ENCODE measurements around the gene SERPINA1. TPM values are rescaled to one million over a fixed set of nuclear protein-coding genes. Genes with fewer than 3 reads are reported as not detected.

The SERPINA1 gene
- total RNA-seq, 1 experiment from 2014 or later, result not detected

- no peak overlapping the region for H4K5ac ChIP-seq (ENCODE audit: insufficient read length, low read depth, low read length)
- Mint-ChIP-seq H3K9me3 (no peaks in the 10 kb centered on the region), H3K36me3 (ENCODE audit: insufficient read depth in 1 of 3, low read depth in 3 of 3) (no peaks in the 10 kb centered on the region), H3K27ac (peak overlapping the region in 1 of 3 experiments; percentile 23; a peak in 1 of 7 replicates), H3K27me3 (ENCODE audit: low read depth) (peaks cover 20% of the 10 kb centered on the region), H3K4me1 (peaks cover 53 to 63% of the 10 kb centered on the region in 2 experiments), H3K4me3 (no peak overlapping the region)
- no peaks in the 10 kb centered on the region for H3K23me2 ChIP-seq (ENCODE audit: insufficient read length, low read depth, low read length, poor library complexity, severe bottlenecking)
- H3K4ac ChIP-seq (ENCODE audit: low read depth, low read length), result no peak overlapping the region
- H3K56ac ChIP-seq (ENCODE audit: insufficient read length, low read depth, low read length), result no peak overlapping the region
- H2AFZ ChIP-seq (ENCODE audit: low read length), result no peak overlapping the region
- WGBS (ENCODE audit: extremely low coverage, insufficient read length, low lambda C conversion rate), result no CpG with 5 or more reads among the region's 12 CpGs
- H2BK120ac ChIP-seq (ENCODE audit: low read depth, low read length, poor library complexity, severe bottlenecking), result no peak overlapping the region
- no peaks in the 10 kb centered on the region for H3K27me3 ChIP-seq (ENCODE audit: insufficient read depth, low read length)
- H4K8ac ChIP-seq (replicated peaks; ENCODE audit: insufficient read length, low read depth, low read length), result no peak overlapping the region
- H3K23ac ChIP-seq (ENCODE audit: insufficient read length, low read depth, low read length), result no peak overlapping the region
- H3K14ac ChIP-seq (ENCODE audit: insufficient read depth, low read length), result no peak overlapping the region
- no peaks in the 10 kb centered on the region for H3K79me2 ChIP-seq (ENCODE audit: insufficient read depth, low read length)
- H3K18ac ChIP-seq (ENCODE audit: insufficient read length, low read depth, low read length), result no peak overlapping the region
- H3T11ph ChIP-seq (ENCODE audit: low read length), result no peak overlapping the region
- DNase-seq, result no peak
- H3K27ac ChIP-seq (ENCODE audit: insufficient read length, low read depth, low read length), result no peak overlapping the region
- no peak overlapping the region for H2AK5ac ChIP-seq (ENCODE audit: insufficient read length, low read length)
- no peaks in the 10 kb centered on the region for H3K79me1 ChIP-seq (ENCODE audit: insufficient read depth, low read depth, low read length, poor library complexity, severe bottlenecking)
- H2BK20ac ChIP-seq (ENCODE audit: low read depth, low read length, poor library complexity, severe bottlenecking), result no peak overlapping the region
- H3K4me1 ChIP-seq (ENCODE audit: insufficient read depth, low read length), result peaks cover 6% of the 10 kb centered on the region; the same call in 1 of the 2 replicates
- H3K9me3 ChIP-seq (ENCODE audit: control insufficient read depth, low read depth, low read length), result no peaks in the 10 kb centered on the region
- TF ChIP-seq, protein P1, sequence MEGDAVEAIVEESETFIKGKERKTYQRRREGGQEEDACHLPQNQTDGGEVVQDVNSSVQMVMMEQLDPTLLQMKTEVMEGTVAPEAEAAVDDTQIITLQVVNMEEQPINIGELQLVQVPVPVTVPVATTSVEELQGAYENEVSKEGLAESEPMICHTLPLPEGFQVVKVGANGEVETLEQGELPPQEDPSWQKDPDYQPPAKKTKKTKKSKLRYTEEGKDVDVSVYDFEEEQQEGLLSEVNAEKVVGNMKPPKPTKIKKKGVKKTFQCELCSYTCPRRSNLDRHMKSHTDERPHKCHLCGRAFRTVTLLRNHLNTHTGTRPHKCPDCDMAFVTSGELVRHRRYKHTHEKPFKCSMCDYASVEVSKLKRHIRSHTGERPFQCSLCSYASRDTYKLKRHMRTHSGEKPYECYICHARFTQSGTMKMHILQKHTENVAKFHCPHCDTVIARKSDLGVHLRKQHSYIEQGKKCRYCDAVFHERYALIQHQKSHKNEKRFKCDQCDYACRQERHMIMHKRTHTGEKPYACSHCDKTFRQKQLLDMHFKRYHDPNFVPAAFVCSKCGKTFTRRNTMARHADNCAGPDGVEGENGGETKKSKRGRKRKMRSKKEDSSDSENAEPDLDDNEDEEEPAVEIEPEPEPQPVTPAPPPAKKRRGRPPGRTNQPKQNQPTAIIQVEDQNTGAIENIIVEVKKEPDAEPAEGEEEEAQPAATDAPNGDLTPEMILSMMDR (conservative IDR thresholded peaks at IDR 0.05), result no peak
- H3K9ac ChIP-seq (ENCODE audit: extremely low read depth, insufficient read length, low read length), result no peak overlapping the region
- no peak overlapping the region for H2BK12ac ChIP-seq (ENCODE audit: insufficient read length, low read depth, low read length)
- no peak overlapping the region for H4K91ac ChIP-seq (ENCODE audit: insufficient read length, low read depth, low read length)
- no peaks in the 10 kb centered on the region for H4K20me1 ChIP-seq (ENCODE audit: control insufficient read depth, insufficient read depth, insufficient read length)
- H3K4me2 ChIP-seq (ENCODE audit: insufficient read depth, insufficient read length, low read length), result no peak overlapping the region
- H2BK15ac ChIP-seq (ENCODE audit: low read depth, low read length), result no peak overlapping the region
- H2BK5ac ChIP-seq (ENCODE audit: insufficient read length, low read length), result no peak overlapping the region
Measured at GRCh38 chr14:94376108-94376975, 12.1 kb downstream of the SERPINA1 start.

Measured in H9 (cell line).